GM10847 (cell line): ENCODE results near the gene NANOS2.

Experiments used
- POLR2A ChIP-seq: IDR thresholded peaks from 2 replicates; pipeline ENCODE4 v1.6.1; 2011; ENCODE audit not compliant: insufficient read length; ENCODE audit errors: extremely low read depth

The NANOS2 gene

DNA sequence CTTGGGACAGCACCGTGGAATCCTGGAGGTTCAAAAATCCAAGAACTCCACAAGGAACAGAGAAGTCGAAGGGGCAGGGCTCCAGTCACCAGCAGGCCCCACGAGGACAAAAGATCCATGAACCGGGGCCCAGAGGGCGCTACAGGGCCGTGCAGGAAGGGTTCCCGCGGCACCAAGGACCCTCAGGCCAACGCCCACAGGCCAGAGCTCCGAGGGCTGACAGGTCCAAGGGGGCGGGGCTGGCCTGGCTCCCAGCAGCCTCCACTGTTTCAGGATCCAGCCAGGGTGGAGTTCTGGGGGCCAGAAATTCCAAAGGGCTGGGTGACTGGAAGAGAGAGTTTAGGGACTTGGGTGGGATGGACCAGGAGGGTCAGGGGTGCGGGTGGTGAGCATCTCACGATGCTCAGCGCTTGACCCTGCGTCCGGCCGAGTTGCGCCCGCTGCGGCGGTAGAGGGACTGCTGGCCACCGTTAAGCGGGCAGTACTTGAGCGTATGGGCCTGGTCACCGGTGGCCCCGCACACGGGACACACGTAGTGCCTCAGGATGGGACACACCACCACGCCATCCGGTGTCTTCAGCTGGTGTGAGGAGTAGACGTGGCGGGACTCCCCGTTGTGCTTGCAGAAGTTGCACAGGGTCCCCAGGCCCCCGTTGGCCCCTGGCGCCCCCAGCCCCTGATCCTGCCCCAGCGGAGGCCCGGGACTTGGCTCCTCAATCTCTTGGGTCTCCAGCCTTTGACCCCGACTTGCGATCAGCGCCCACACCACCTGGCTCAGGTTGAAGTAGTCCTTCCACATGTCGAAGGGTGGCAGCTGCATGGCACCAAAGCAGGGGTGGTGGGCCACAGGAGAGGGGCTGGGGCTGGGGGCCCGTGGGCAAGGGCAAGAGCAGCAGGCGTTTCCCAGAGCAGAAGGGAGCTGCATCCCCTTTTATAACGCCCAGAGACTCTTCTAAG, at the start of gene NANOS2:
NANOS2 (minus strand) TSS at position 905 of the 957 bp plus-strand sequence; CDS start at position 820, 85 bp downstream.
- no peak for TF ChIP-seq POLR2A

DNA sequence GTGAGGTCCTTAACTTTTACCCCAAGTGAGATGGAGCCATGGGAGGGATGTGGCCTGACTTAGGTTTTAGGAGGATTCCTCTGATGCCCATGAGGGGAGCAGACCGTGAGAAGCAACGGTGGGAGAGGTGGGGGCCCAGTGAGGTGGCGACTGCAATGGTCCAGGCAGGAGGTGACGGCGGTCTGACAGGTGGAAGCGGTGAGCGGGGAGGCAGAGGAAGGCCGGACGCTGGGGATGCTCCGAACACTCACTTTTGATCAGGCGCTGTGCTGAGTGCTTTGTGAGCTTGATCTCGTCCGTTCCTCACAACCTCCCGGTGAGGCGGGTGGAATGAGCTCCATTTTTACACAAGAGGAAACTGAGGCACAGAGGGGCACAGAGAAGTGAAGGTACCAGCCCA, 47.4 kb upstream of the NANOS2 start:
- no peak for TF ChIP-seq POLR2A

DNA sequence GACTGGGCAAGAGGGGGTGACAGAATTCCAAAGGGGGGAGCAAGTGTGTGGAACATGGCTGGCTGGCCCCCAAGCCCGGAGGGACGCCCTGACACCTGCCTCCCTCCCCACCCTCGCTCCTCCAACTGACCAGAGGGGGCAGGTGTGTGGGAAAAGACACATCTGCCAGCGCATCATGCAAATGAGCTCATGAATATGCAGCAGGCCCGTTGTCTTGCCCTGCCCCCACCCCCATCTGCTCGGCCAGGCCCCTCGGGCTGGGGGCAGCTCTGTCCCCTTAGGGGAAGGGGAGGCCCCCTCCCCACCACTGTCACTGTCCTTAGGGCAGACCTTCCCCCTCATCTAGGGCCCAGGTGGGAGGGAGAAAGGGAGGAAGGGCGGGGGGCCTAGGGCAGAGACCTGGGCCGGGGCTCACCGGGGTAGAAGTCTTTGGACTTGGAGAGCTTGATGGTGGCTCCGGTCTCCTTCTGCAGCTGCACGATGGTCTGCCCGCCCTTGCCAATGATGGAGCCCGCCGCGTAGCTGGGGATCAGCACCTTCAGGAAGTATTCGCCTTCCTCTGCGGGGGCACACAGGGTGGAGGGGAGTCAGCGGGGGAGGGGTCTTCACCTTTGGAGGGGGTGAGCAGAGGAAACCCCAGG, 46.1 kb upstream of the NANOS2 start:
- no peak for TF ChIP-seq POLR2A

DNA sequence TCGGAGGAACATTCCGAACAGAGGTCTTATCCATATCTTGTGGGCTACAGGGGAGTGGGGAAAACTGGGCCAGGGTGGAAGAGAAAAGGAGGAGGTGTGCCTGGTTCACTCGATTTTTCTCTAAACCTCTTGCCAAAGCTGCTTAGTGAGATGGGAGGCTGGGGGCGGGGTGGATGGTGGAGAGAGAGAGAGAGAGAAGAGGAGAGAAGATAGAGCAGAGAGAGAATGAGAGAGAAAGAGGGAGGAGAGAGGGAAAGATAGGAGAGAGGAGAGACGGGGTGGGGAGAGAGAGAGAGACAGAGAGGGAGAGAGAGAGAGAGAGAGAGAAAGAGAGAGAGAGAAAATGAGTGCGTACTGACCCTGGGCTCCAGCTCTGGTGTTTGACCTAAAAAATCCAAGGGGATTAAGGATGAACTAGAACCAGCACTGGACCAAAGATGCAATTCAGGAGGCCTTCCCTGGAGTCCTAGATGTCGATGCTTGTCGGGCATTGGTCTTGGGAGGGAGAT, 45.0 kb upstream of the NANOS2 start:
- no peak for TF ChIP-seq POLR2A

DNA sequence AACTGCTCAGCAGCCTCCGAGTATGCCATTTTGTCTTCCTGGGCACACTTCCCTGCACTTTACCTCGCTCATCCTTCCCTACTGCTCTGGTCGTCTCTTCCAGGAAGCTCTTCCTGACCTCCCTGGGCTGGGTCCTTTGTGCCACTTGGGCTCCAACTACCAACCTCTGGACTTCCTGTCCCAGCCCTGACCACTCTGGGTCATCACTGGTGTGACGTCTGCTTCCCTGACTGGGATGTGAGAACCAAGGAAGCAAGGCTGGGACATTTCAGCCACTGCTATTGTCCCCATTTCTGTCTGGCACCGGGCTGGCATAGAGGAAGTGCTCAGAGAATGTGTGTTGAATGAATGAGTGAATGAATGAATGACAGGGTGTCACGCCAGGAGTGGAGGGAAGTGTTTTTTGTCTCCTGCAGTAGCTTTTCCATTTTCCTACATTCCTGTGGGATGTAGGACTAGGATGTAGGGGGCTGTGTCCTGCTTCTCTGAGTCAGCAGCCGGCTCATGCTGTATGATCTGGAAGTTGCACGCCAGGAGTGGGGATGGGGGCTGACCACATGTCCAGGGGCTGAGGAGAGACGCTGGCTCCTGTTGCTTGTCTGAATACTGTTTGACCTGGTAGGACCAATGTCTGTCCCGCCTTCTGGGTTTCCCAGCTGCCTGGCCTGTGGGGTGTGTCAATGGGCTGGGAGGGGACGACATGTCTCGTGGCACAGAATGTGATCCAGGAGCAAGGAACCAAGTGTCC, 44.4 kb upstream of the NANOS2 start:
- TF ChIP-seq POLR2A, result no peak

DNA sequence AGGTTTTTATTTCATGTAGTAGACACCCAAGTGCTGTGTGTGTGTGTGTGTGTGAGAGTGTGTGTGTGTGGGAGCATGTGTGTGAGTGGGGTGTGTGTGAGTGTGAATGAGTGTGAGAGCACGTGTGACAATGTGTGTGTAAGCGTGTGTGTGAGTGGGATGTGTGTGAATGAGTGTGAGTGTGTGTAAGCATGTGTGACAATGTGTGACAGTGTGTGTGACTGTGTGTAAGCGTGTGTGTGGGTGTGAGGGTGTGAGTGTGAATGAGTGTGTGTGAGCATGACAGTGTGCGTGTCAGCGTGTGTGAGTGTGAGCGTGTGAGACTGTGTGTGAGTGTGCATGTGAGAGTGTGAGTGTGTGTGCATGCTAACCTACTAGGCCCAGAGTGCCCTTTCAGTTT, 43.7 kb upstream of the NANOS2 start:
- TF ChIP-seq POLR2A, result no peak

DNA sequence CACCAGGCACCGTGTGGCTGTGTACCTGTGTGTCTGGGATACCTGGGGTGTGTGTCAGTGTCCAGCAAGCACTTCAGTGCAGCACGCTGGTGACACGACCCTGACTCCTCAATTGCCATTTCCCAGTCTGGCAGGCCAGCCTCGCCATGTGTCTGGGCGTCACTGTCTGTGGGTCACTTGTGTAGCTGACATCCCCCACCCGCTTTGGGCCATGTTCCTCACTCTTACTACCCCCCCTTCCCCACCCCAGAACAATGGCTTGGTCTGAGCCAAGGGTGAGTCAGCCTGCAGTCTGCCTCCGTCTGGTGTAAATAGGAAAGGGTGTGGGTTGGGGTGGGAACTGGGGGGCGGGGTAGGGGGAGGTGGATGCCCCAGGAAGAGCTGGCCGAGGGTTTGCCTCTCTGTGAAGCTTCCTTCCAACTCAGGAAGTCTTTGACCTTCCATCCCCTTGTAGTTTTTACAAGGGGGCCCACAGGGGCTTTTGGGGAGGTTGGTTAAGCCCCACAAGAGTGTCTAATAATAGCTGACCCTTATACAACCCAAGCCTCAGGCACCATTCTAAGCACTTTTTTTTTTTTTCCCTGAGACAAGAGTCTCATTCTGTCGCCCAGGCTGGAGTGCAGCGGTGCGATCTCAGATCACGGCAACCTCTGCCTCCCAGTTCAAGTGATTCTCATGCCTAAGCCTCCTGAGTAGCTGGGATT, 41.5 kb upstream of the NANOS2 start:
- no peak for TF ChIP-seq POLR2A

DNA sequence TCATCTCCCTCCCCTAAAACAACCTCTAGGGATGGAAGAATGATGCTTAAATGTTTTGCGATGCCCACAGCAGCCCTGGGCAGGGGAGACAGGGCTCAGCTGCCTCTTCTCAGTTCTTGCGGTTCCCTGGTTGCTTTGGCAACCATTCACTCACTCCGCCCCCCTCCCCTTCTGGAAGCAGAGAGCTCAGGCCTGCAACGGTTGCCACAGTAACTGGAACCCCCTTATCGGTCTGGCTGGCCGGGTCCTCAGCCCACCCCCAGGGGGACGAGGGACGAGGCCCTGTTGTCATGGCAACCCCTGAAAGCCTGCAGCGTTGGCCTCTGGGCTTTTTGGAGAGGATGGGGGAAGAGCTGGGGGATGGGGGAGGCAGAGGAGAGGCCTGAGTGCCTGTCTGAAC, 39.6 kb upstream of the NANOS2 start:
- TF ChIP-seq POLR2A, result no peak

DNA sequence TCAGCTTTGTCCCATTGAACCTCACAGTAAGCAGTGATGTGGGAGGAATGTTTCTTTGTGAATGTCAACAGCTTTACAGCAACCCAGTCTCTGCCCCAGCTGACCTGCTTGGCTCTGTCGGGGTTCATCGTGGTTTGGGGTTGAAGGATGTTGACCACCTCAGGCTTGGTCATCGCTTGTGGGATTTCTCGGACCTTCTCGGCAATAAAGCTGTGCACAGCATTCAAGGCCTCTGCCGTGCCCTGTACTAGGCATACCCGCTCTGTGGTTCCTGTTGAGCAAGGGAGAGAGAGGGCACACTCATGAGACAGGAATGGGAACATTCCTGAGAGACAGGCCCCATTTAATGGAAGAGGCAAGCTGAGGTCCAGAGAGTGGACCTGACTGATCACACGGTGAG, 39.1 kb upstream of the NANOS2 start:
- no peak for TF ChIP-seq POLR2A

DNA sequence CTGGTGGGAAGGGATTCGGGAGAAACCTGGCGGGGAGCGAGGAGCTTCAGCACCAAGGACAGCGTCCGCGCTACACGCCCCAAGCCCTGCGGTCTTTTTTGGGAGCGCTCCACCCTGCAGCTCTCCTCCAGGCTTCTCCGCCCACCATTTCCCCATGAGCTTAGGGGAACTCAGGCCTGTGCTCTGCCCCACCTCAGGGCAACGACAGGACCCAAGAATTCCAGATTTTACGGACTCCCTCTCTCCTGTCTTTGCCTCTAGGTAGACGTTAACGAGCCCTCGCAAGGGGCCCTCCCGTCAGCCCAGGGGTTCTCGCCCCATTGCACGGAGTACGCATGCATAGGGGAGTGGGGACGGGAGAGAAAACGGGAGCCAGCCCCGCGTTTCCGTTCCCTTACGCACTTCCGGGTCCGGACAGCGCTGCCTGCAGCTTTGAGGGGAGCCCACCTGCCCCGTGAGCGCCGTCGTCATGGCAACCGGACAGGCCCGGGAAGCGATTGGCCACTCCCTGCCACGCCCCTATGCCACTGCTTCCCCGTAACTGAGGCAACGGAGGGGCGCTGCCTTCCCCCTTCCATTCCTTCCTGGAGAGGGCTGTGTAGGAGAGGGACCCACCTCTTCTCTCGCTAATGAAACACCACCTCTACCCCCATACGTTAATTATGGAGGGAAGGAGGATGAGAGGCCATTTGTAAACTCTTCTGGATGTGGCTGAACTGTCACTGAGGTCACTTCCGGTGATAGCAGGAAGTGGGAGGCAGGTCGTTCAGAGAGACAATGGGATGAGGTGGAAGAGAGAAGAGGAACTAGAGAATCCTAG, 38.3 kb upstream of the NANOS2 start:
- TF ChIP-seq POLR2A, result no peak

DNA sequence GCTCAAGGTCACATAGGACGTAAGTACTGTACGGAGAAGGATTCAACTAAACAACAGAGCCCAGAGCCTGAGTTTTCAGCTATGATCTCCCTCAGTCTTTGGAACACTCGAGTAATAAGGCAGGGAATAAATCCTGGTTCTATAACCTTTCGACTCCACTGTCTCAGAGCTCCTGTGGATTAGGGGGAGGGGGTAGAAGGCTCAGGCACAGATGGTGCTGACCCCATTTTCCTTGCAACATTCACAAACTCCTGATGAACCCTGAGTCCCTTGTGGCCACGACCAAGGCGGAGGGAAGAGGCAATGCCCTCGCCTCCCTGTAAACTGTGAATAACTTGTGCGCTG, 37.7 kb upstream of the NANOS2 start:
- no peak for TF ChIP-seq POLR2A

DNA sequence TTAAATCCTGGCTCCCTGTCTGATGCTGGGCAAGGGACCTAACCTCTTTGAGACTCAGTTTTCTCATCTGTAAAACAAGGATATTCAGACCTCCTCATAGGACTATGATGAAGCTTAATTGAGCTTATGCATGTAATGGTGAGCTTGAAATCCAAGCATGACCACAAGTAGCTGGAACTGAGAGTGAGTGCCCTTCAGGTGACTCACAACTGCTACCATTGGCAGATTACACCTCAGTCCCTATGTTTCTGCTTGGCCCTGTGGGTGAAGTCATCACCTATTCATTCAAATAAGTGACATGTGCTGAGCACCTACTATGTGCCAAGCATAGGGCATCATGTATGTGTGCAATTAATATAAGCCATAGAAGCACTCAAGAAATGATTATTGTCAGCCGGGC, 33.3 kb upstream of the NANOS2 start:
- TF ChIP-seq POLR2A, result no peak

DNA sequence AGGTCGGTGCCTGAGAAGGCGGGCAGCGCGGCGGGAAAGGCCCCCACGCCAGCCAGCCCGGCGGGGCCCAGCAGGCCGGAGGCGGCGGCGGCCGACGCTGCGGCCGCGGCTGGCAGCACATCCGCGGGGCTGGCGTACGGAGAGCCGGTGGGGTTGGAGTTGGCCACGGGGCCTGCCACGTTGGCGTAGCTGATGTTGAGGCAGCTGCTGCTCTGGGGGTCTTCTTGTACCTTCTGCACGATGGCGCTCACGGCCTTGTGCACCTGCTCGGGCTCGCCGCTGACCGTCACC, 25.9 kb upstream of the NANOS2 start:
- TF ChIP-seq POLR2A, result no peak

DNA sequence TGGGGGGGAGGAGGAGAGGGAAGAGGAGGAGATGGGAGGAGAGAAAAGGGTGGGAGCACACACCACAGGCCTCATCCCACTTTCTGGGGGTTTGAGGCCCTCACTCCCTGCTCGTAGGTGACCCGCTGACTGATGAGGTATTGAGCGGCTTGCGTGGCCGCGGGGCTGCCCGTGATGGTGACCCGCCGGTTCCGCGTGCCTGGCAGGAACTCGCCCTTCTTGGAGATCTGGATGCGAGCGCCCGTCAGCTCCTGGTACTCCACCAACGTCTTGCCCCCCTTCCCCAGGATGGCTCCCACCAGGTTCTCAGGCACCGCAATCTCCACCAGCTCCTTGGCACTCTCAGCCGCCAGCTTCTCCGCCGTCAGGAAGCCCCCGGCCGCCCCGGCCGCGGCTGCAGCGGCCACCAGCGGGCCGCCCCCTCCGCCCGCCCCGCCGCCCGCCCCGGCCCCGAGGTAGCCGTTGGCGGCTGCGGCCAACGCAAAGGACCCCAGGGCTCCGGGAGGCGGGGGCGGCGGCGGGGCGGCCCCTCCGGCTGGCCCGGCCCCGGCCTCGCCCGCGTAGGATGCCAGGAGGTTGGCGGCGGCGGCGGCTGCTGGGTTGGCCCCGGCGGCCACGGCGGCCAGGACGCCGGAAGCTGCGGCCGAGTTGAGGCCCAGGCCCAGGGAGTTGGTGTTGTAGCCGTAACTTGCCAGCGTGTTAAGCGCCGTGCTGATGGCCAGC, 25.4 kb upstream of the NANOS2 start:
- no peak for TF ChIP-seq POLR2A

DNA sequence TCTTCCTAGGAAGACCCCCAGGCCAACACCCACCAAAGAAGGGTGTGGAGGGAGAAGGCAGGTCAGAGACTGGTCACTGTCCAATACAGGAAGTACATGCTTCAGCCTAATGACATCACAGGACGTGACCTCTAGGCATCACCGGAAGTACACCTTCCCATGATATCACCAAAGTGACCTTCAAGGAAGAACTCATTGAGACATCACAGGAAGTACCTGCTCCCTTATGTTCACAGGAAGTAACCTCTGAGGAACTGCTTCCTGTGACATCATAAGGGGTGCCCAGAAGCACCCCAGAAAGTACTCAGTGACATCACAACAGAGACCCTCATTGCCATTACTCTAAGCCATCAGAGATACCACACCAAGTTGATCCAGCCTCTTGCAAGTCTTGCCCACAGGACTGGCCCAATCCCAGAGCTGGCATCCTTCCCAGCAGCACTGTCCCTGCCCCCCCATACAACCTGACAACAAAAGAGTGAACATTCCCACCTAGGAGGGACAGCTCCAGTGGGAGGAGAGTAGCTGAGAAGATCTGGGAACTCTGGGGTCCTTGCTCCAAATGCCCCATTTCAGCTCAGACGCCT, 24.2 kb upstream of the NANOS2 start:
- no peak for TF ChIP-seq POLR2A
